ENCODE data around the gene CCR4. TPM values are rescaled to one million over a fixed set of nuclear protein-coding genes. Genes with fewer than 3 reads are reported as not detected.
"Not testable (repeated sequence)": the region's sequence is repeated elsewhere in the genome, so short reads cannot be mapped to it uniquely, and the experiment has no call there.

The CCR4 gene
- total RNA-seq, 1 donor from 2014 or later = 2.9 TPM

- DNase-seq (ENCODE audit: low spot score) = no peak
These were observed 31.7 kb downstream of the CCR4 start for GRCh38 chr3:32983124-32983523.

DNA sequence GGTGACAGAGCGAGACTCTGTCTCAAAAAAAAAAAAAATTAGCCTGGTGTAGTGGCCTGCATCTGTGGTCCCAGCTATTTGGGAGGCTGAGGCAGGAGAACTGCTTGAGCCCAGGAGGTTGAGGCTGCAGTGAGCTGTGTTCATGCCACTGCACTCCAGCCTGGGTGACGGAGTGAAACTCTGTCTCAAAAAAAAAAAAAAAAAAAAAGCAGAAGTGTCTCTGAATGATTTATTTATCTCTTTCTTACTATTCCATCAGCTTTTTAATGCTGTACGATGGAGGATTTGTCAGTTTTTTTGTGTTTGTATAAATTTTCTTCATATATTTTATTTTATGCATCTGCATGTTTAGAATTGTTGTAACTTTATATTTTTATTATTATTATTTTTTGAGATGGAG is 33.5 kb downstream of the CCR4 start:
- DNase-seq (ENCODE audit: low spot score) = not testable (repeated sequence)

DNA sequence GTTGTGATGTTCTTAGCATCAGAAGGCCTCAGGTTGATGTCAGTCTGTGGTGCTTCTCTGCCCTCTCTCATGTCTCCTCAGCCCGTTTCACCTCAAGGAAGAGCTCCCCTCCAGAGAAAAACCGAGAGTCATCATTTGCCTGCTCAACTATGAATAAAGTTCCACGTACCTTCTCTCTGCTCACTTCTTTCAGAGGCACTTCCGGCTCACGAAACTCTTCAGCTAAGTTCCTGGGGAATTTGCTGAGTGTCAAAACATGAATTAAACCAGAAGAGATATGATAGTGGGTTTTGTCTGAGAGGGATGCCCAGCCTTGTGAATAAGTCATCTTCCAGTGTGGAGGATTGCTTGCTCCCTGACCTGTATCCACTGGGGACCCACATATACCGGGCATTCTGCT is 37.7 kb downstream of the CCR4 start:
- no peak for DNase-seq (ENCODE audit: low spot score)

GRCh38 chr3:32990116-32990515 is 38.7 kb downstream of the CCR4 start:
- DNase-seq (ENCODE audit: low spot score) = no peak

- no peak for DNase-seq (ENCODE audit: low spot score)
These were observed 40.3 kb downstream of the CCR4 start for GRCh38 chr3:32991781-32992180.

GRCh38 chr3:32992310-32992686 is 40.9 kb downstream of the CCR4 start:
- DNase-seq (ENCODE audit: low spot score) = no peak

DNA sequence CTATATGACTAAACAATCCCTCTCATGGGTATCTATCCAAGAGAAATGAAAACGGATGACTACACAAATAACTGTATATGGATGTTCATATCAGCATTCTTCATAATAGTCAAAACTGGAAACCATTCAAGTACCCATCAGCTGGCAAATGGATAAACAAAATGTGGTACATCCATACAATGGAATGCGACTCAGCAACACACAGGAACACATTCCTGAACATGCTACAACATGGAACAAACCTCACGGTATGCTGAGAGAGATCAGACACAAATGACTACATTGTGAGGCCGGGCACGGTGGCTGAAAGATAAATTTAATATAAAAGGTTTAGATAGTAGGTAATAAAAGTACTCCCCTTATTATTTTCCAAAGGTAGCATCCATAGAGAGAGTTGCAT is 42.6 kb downstream of the CCR4 start:
- no peak for DNase-seq (ENCODE audit: low spot score)

DNA sequence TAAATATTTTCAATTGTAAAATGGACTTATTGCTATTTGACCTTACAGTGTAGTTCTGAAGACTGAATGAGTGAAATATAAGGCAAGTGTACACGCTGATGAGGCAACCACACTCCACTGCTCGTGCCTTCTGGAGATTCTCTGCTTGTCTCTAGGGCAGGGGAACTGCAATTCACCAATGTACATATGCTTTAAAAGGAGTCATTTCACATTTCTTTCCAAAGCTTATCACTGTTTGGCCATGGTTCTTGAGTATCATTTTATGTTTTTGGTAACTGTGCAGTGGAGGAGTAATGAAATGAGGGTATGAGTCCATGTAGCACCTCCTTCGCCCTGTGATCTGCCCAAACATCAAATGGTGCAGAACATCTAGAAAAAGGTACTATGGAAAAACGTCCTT is 43.7 kb downstream of the CCR4 start:
- no peak for DNase-seq (ENCODE audit: low spot score)

GRCh38 chr3:32996048-32996754 is 44.8 kb downstream of the CCR4 start:
- DNase-seq (ENCODE audit: low spot score) = no peak

- DNase-seq (ENCODE audit: low spot score) = no peak
These were observed 45.3 kb downstream of the CCR4 start for GRCh38 chr3:32996755-32997091.

- DNase-seq (ENCODE audit: low spot score) = no peak
These were observed 47.4 kb downstream of the CCR4 start for GRCh38 chr3:32998631-32999451.

DNA sequence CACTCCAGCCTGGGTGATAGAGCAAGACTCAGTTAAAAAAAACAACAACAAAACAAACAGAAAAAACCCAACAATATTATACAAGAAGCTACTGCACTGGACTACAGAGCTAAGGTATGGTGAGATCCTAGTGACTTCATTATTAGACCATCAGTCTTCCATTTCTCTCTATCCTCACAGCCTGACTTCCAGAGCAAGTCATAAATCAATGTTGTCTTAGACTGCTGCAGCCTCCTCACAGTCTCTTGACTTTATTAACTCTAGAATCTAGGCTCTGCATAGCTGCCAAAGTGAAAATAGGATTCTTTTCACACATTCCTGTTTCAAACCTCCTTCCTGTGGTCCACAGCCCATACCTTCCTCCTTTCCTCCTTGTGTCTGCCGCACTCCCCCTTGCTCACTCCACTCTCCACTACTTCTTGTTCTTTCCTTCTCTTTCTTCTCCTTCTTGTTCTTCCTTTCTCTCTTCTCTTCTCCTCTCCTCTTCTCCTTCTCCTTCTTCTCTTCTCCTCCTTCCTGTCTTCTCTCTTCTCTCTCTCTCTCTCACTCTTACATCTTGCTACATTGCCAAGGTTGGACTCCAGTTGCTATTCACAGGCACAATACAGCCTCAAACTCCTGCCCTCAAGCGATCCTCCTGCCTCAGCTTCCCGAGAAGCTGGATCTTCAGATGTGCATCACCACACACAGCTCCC is 49.4 kb downstream of the CCR4 start:
- DNase-seq (ENCODE audit: low spot score) = no peak

DNA sequence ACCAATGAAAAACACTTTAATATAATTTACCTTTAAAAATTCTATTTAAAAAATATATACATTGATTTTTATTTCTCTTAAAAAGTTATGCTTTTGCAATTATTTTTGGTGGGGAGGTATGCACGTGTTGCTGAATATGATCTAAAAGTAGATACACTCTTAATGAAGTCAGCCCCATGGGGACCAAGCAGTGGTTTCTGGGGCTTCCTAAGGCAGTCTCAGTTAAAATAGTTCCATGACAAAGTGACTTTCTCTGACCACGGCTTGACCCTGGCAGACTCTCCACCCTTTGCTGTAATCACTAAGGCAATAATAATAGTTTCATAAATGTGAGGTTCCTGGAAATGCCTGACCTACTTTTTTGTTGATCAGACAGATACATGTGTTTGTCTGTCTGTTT is 50.4 kb downstream of the CCR4 start:
- DNase-seq (ENCODE audit: low spot score) = no peak

- no peak for DNase-seq (ENCODE audit: low spot score)
These were observed 51.9 kb downstream of the CCR4 start for GRCh38 chr3:33003308-33003707.

DNA sequence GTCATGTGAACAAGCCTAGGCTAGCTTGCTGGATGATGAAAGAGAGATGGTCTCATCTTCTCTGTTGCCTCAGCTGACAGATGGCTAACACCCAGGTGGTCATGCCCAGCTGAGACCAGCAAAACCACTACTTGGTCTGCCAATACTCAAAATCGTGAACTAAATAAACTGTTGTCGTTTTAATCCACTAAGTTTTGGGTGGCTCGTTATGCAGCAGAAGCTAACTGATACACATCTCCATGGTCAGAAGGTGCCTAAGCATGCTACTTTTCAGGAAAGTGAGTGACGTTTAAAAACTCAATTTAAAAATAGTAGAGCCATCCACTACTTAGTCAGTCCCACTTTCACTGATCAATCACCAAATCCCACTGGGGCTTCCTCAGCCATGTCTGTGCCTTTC is 52.8 kb downstream of the CCR4 start:
- DNase-seq (ENCODE audit: low spot score) = no peak

DNA sequence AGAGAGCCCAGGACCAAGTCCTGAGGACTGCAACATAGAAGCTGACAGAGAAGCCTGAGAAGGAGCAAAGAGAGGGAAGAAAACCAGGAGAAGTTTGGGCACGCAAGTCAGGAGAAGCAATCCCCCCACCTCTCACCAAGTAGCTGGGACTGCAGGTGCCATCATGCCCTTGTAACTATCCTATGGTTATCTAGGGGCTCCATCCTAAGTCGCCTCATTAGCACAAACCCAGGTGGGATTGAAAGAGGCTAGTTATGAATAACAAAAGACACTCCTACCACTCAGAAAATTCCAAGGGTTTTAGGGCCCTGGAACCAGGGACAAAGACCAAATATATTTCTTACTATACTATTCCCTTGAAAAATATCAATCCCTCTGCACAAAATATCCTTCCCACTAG is 53.5 kb downstream of the CCR4 start:
- no peak for DNase-seq (ENCODE audit: low spot score)

Other genes starting within 250 kb of the CCR4 start
- 4.8 TPM for gene TRIM71, start 133.6 kb upstream of the CCR4 start, total RNA-seq (ENCODE audit: insufficient read depth, low replicate concordance)
- 81.4 TPM for gene GLB1, start 145.5 kb downstream of the CCR4 start, total RNA-seq (ENCODE audit: insufficient read depth, low replicate concordance)
- 2.4 TPM for gene TMPPE, start 145.5 kb downstream of the CCR4 start, total RNA-seq (ENCODE audit: insufficient read depth, low replicate concordance)
- gene CRTAP, start 162.4 kb downstream of the CCR4 start, total RNA-seq (ENCODE audit: insufficient read depth, low replicate concordance) = 221 TPM